Nucleus accumbens (tissue), 56 donors: ENCODE data around the gene IFNAR2.
A peak's percentile ranks its signal among the peaks of the same experiment; 100 is the strongest.

Experiments
- DNase-seq, 56 donors: peaks; one replicate each; lab custom pipeline; 2025; lab: John Stamatoyannopoulos, UW

The IFNAR2 gene

DNA sequence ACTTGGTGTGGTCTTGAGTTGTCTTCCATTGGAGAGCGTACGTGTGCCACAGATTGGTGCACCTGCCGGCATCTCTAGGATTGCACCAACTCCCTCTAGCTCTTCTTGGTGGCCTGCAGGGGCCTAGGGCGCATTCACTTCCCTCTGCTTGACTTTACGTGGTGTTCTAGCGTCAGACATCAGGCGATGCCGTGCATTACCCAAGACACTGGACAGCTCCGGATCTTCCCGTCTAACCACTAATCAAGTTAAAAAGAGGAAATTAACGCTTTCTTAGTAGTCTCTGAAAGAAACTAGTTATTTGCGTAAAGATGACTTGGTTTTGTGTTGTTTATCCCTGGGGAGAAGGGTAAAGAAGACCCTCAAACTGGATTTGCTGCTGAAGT is 35.9 kb downstream of the IFNAR2 start:
- peak in 14 of 56 donors; percentile 2 to 30 (median 12) for DNase-seq

DNA sequence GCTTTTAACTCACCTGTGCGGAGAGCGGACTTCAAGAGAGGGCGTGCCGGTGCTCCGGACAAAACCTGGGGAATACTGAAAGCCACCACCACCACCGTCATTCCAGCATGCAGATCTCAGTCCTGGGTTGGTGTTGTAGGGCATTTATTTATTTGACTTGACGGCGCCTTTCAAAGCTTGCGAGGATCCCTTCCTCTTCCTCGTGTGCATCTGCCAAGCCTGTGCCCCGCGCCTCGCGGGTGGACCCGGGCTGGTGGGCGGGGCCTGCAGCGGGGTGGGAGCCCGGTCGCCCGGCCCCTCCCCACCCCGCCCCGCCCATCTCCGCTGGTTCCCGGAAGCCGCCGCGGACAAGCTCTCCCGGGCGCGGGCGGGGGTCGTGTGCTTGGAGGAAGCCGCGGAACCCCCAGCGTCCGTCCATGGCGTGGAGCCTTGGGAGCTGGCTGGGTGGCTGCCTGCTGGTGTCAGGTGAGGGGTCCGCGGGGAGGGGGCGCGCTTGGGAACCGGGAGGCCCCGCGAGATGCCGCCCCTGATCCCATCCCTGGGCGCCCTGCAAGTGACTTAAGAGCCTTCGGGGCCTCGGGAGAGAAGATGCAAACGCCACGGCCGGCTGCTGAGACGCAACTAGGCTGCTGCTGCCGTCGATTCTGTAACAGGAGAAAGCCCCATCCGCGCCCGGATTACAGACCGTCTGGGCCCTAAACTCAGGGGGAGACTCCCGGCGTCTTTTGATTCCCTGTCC is 36.5 kb downstream of the IFNAR2 start, which contains the start of gene IL10RB:
Gene IL10RB, plus strand, starts transcription at position 318 of the 739 bp plus-strand sequence. Its CDS starts 99 bp downstream, at position 417.
- DNase-seq, result peak in 51 of 56 donors; percentile 13 to 84 (median 56)

DNA sequence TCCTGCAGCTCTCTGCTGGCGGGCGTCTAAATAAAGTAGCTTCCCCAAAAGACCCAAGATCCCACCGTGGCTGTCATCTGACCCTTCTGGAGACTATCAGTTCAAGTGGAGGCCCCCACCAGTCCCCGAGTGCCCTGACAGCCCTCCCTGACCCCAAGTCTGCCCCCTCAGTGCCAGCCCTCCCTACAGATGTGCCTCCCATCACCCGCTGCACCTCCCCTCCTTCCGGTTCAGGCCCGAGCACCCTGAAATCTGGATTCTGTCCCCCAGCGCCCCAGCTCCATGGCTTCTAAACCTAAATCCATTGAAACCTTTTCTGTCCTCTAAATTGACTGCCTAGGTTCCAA is 37.0 kb downstream of the IFNAR2 start:
- peak in 8 of 56 donors; percentile 9 to 58 (median 36) for DNase-seq

DNA sequence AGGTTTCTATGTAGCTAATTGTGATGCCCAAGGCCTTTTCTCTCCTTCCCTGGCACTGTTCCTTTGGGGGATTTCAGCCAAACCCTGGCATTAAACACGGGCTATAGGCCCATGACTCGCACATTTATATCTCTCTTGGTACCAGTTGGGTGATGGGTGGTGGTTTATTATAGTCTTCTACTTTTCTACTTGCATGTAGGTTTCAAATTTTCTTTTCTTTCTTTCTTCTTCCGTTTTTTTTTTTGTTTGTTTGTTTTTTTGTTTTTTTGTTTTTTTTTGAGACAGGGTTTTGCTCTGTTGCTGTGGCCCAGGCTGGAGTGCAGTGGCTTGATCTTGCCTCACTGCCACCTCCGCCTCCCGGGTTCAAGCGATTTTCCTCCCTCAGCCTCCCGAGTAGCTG is 37.5 kb downstream of the IFNAR2 start:
- no peak for DNase-seq

DNA sequence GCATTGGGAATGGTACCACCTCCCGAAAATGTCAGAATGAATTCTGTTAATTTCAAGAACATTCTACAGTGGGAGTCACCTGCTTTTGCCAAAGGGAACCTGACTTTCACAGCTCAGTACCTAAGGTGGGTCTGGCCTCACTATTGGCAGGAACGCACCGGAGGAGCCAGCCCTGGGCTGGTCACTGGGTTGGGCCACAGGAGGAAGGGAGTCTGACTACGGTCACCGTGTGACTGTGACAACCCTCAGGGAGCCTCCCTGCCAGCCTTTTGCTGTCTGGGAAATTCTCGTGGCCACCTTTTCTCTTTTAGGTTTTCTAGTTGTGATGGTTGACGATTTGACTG is 38.6 kb downstream of the IFNAR2 start:
- DNase-seq, result no peak

DNA sequence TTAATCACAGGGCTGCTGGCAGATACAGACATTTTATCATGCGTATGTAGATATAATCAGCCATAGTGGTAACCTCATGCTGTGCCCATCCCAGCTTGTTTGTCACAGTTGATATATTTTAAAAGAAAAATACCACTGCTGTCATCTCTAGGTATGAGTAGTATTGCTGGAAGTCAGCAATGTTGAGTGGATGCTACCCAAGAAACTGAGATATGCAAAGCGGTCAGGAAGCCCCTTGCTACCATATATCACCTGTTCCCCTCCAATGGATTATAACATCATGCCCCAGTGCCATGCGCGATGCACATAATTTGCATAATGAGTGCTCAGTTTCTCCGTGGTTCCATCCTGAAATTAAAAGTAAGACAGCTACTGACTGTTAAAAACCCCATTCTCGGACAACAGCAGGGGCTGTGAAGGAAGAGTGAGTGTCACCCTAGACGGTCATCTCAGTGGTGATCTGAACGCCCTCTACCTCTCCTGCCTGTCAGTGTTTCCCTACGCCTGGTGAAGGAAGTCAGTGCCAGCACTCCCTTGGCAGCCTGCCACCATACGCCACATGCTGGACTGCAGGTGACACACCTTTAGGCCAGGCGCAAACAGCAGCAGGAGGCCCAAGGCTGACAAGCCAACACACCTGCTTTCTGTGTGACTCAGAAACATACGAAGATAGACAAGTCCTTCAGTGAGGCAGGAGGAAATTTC is 39.2 kb downstream of the IFNAR2 start:
- no peak for DNase-seq

DNA sequence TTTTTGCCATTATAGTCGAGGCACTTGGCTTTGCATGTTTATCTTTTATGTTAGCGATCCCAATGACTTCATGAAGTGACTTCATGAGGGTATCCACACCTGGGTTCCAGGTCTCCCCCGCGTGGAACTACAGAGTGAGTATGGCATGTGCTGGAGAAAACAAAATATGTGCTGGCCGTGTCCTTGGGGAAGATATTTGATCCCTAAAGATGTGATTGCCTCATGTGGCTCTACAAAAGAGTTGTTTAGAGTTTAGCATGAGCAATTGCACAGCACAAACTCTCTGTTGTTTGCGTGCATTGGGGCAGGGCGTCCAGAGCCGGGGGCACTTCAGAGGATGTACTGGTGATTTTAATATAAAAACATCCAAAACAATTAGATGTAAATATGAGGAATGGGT is 41.2 kb downstream of the IFNAR2 start:
- DNase-seq, result no peak

DNA sequence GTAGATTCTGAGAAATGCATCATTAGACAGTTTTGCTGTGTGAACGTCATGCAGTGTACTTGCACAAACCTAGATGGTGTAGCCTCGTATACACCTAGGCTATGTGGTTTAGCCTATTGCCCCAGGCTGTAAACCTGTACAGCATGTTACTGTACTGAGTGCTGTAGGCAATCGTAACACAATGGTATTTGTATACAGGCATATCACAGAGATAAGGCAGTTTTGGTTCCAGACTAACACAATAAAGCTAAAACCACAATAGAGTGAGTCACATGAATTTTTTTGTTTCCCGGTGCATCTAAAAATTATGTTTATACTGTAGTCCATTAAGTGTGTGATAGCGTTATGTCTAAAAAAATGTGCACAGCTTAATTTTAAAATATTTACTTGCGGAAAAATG is 43.3 kb downstream of the IFNAR2 start:
- DNase-seq, result no peak

DNA sequence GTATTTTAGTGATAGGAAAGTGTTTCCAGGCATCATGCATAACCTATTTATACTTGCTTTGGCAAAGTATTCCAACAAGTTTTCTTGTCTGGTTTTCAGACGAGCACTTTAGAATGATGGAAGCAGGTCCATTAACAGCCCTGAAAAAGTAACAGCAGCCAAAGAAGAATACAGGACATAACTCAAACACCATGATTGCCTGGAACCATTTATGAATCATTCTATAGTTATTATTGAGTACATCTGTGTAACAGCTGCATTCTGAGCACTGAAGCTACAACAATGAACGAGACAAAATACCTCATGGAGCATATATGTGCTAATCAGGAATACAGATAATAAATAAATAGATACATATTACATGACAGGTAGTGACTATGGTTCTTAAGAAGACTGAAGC is 49.0 kb downstream of the IFNAR2 start:
- DNase-seq, result no peak

DNA sequence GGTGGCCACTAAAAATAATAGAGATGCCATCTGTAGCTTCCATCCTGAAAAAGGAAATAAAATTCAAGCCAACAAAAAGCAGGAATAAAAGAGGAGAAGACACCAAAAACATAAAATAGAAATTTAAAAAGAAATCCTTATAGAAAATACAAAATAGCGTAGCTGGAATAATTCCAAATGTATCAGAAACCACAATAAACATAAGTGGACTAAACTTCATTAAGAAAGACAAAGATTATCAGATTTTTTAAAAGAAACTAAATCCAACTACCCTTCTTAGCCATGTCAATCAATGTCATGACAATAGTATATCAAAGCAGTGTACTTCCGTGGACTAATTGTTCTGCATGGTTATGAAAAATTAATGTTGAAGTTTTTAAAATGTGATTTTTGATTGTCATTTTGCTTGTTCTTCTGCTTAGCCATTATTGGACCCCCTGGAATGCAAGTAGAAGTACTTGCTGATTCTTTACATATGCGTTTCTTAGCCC is 49.6 kb downstream of the IFNAR2 start:
- no peak for DNase-seq
